CD4-positive, alpha-beta T cell (primary cell): ENCODE data around the gene PDE7B. TPM values are rescaled to one million over a fixed set of nuclear protein-coding genes. Genes with fewer than 3 reads are reported as not detected.

Experiments used
- ATAC-seq: fragments of 200-7000 bp; cut with Tn5 transposase; one replicate; pipeline ENCODE4 v1.10.0; 2022; ENCODE audit warnings: mild to moderate bottlenecking; ENCODE audit not compliant: poor library complexity
- CTCF ChIA-PET: fragments of 350-600 bp; sonication (Branson Sonifier 250); formaldehyde crosslinking; loops from one replicate; lab custom pipeline; 2021; ENCODE audit warnings: antibody characterized with exemption, inconsistent platforms; lab: Charles Lee
- POLR2A ChIA-PET: fragments of 350-600 bp; sonication (Branson Sonifier 250); formaldehyde crosslinking; loops from one replicate; lab custom pipeline; 2021; ENCODE audit warnings: antibody characterized with exemption, inconsistent platforms; lab: Charles Lee
- DNase-seq, 14 experiments: peaks; one replicate each; pipeline ENCODE4 v3.0.0-alpha.2; 2013 to 2020; ENCODE audit warnings: mixed read lengths in 2 of 14
- H3K27ac ChIP-seq, 2 donors: one replicate each; pipeline versions ENCODE4 v1.5.1 to v1.7.0; 2013; ENCODE audit warnings: low read length in 2 of 2, low read depth in 1 of 2, mild to moderate bottlenecking in 1 of 2
- H3K27me3 ChIP-seq, 2 experiments: 1 replicate in 1 of 2; 2 replicates in 1 of 2; pipeline versions ENCODE4 v1.6.1 to v1.7.0; 2013; ENCODE audit warnings: low read length in 2 of 2, control low read depth in 1 of 2, mild to moderate bottlenecking in 1 of 2, moderate library complexity in 1 of 2; ENCODE audit not compliant: insufficient read depth in 2 of 2, control insufficient read depth in 1 of 2
- H3K36me3 ChIP-seq: one replicate; pipeline ENCODE4 v1.6.1; 2013; ENCODE audit warnings: low read length, control low read depth; ENCODE audit not compliant: insufficient read depth
- H3K4me1 ChIP-seq: one replicate; pipeline ENCODE4 v1.6.1; 2013; ENCODE audit warnings: low read length, control low read depth; ENCODE audit not compliant: insufficient read depth
- H3K4me3 ChIP-seq: one replicate; pipeline ENCODE4 v1.5.1; 2013; ENCODE audit warnings: mild to moderate bottlenecking, low read length, moderate library complexity
- H3K9me3 ChIP-seq, 2 experiments: 1 replicate in 1 of 2; 2 replicates in 1 of 2; pipeline versions ENCODE4 v1.6.1 to v1.7.0; 2013; ENCODE audit warnings: low read length in 2 of 2, mild to moderate bottlenecking in 2 of 2, control low read depth in 1 of 2, moderate library complexity in 1 of 2; ENCODE audit not compliant: control insufficient read depth in 1 of 2, insufficient read depth in 1 of 2
- H3K27ac Mint-ChIP-seq: one replicate; pipeline ENCODE4 v1.8.0; 2020; ENCODE audit warnings: mixed read lengths
- H3K27me3 Mint-ChIP-seq: one replicate; pipeline ENCODE4 v1.8.0; 2021; ENCODE audit warnings: mixed read lengths
- H3K36me3 Mint-ChIP-seq: one replicate; pipeline ENCODE4 v1.8.0; 2021; ENCODE audit warnings: low read depth, mixed read lengths
- H3K4me1 Mint-ChIP-seq: one replicate; pipeline ENCODE4 v1.8.0; 2021; ENCODE audit warnings: low read depth, mixed read lengths
- H3K4me3 Mint-ChIP-seq: one replicate; pipeline ENCODE4 v1.8.0; 2020; ENCODE audit warnings: mild to moderate bottlenecking, mixed read lengths
- H3K9me3 Mint-ChIP-seq: one replicate; pipeline ENCODE4 v1.8.0; 2020; ENCODE audit warnings: mixed read lengths
- intact Hi-C, 2 experiments: fragments of 100-400 bp; cut with DNase I in 1 of 2; cut with micrococcal nuclease in 1 of 2; formaldehyde crosslinking; loops; one replicate each; pipeline versions ENCODE4 v1.15.1 to v1.9.0; 2023 to 2025; cut with DNase I, micrococcal nuclease
- total RNA-seq, 174 experiments: library from RNA in 2 of 174; stranded (reverse) in 2 of 174; gene quantifications; one replicate each; pipeline ENCODE4 v1.2.3 and lab custom pipeline; 2021 to 2026
- TF ChIP-seq, protein P1 (sequence below): fragments of 200-600 bp; IDR thresholded peaks from one replicate; pipeline ENCODE4 v1.8.0; 2022; ENCODE audit warnings: antibody characterized with exemption, mild to moderate bottlenecking

The PDE7B gene
- total RNA-seq, 2 experiments from 2014 or later = 0.25 to 0.34 TPM

DNA sequence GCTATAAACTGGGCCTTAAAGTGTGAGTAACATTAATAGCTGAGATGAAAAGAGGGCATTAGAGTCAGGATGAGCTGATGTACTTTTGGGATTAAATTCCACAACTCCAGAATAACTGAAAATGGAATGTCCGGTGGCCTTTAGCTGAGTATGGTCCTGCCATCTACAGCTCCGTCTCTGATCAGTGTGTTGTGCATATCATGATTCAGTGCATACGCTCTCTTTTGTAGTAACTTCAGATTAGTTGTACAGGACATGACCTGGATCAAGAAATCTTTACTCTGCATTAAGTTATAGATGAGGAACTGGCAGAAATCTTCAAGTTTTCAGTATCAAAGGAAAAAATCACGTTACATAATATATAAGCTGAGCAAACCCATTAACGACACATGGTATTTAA is 306.2 kb downstream of the PDE7B start:
- H3K4me1 ChIP-seq = no peaks in the 10 kb centered on the region
- ATAC-seq (no peak), DNase-seq (no peak)
- H3K36me3 Mint-ChIP-seq = no peaks in the 10 kb centered on the region
- H3K9me3 ChIP-seq = no peaks in the 10 kb centered on the region
- intact Hi-C loops = no loop called here
- no peaks in the 10 kb centered on the region for H3K27me3 ChIP-seq
- CTCF ChIA-PET = no interaction called here
- no peak overlapping the region for H3K4me3 ChIP-seq
- H3K9me3 Mint-ChIP-seq = peaks cover 2% of the 10 kb centered on the region
- H3K27ac ChIP-seq = no peak overlapping the region
- POLR2A ChIA-PET = interaction anchor here (0.6 kb wide), 1 partner anchor 691 kb away, joined by 4 read pairs; no protein-coding TSS in a partner anchor
- H3K27ac Mint-ChIP-seq = no peak overlapping the region
- TF ChIP-seq, protein P1, sequence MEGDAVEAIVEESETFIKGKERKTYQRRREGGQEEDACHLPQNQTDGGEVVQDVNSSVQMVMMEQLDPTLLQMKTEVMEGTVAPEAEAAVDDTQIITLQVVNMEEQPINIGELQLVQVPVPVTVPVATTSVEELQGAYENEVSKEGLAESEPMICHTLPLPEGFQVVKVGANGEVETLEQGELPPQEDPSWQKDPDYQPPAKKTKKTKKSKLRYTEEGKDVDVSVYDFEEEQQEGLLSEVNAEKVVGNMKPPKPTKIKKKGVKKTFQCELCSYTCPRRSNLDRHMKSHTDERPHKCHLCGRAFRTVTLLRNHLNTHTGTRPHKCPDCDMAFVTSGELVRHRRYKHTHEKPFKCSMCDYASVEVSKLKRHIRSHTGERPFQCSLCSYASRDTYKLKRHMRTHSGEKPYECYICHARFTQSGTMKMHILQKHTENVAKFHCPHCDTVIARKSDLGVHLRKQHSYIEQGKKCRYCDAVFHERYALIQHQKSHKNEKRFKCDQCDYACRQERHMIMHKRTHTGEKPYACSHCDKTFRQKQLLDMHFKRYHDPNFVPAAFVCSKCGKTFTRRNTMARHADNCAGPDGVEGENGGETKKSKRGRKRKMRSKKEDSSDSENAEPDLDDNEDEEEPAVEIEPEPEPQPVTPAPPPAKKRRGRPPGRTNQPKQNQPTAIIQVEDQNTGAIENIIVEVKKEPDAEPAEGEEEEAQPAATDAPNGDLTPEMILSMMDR = no peak
- no peaks in the 10 kb centered on the region for H3K27me3 Mint-ChIP-seq
- H3K4me1 Mint-ChIP-seq = no peaks in the 10 kb centered on the region
- H3K36me3 ChIP-seq = no peaks in the 10 kb centered on the region
- H3K4me3 Mint-ChIP-seq = no peak overlapping the region

DNA sequence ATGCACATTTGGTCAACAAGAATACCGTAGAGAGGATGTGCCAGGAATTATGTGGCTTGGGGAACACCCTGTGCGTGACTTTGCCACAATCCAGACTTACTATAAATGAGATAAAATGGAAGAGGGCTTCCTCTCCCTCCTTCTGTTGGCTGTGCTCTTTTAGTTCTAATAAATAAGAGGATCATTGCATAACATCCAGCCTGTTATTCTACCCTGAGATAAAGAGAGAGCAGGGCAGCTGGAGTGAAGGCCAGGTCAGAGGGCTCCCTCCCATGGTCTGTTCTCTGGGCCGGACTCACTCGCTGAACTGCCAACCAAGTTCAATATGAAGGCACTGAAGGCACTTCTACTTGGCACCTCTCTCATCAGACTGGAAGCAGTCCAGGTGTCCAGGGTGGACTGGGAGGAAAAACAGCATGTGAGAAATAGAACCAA is 306.9 kb downstream of the PDE7B start:
- Histone ChIP-seq H3K4me1 (no peaks in the 10 kb centered on the region), H3K27ac (no peak overlapping the region), H3K4me3 (no peak overlapping the region), H3K36me3 (no peaks in the 10 kb centered on the region), H3K27me3 (no peaks in the 10 kb centered on the region), H3K9me3 (peaks cover 0 to 3% of the 10 kb centered on the region in 2 experiments)
- Mint-ChIP-seq H3K4me1 (no peaks in the 10 kb centered on the region), H3K27me3 (no peaks in the 10 kb centered on the region), H3K4me3 (no peak overlapping the region), H3K36me3 (no peaks in the 10 kb centered on the region), H3K27ac (no peak overlapping the region), H3K9me3 (peaks cover 2% of the 10 kb centered on the region)
- intact Hi-C loops = no loop called here
- CTCF ChIA-PET = no interaction called here
- POLR2A ChIA-PET = no interaction called here
- TF ChIP-seq, protein P1 = no peak
- ATAC-seq (no peak), DNase-seq (no peak)

DNA sequence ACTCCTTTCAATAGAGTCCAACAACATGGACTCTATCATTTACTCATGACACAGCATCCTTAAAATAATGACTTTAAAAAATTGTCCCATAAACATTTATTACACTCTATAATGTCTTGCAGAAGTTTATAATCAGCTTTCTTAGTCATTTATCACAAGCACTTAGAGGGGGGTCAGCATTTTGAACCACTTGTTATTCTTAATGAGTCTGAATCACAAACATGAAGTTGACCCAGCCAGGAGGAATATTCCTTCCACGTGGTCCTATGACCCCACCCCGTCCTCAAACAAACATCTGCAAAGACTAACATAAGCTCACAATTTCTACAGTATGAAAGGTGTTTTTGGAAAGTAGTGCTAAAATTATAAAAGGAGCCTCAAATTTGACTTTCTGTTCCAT is 307.5 kb downstream of the PDE7B start:
- Mint-ChIP-seq H3K4me3 (no peak overlapping the region), H3K27me3 (no peaks in the 10 kb centered on the region), H3K9me3 (peaks cover 5% of the 10 kb centered on the region), H3K27ac (no peak overlapping the region), H3K4me1 (no peaks in the 10 kb centered on the region), H3K36me3 (no peaks in the 10 kb centered on the region)
- TF ChIP-seq, protein P1 = no peak
- CTCF ChIA-PET = no interaction called here
- Histone ChIP-seq H3K36me3 (no peaks in the 10 kb centered on the region), H3K27me3 (no peaks in the 10 kb centered on the region), H3K4me1 (no peaks in the 10 kb centered on the region), H3K27ac (no peak overlapping the region), H3K4me3 (no peak overlapping the region), H3K9me3 (peaks cover 0 to 4% of the 10 kb centered on the region in 2 experiments)
- intact Hi-C loops = no loop called here
- POLR2A ChIA-PET = no interaction called here
- ATAC-seq = no peak
- no peak for DNase-seq
